DMS79 treated with DMSO at 0.1 percent for 48 hours (cell line): ENCODE results near the gene CPSF6.
A peak's percentile ranks its signal among the peaks of the same experiment; 100 is the strongest.
"Not testable (repeated sequence)": the region's sequence is repeated elsewhere in the genome, so short reads cannot be mapped to it uniquely, and the experiment has no call there.

Experiments used
- DNase-seq: peaks from one replicate; lab custom pipeline; 2025; lab: John Stamatoyannopoulos, UW

CPSF6 gene

GRCh38 chr12:69239352-69239921 is at the start of gene CPSF6:
CPSF6 (plus strand) TSS chr12:69239569; CDS start chr12:69239647, 78 bp downstream.
- peak; percentile 71 for DNase-seq

GRCh38 chr12:69196302-69197288 is 42.8 kb upstream of the CPSF6 start:
- no peak for DNase-seq

- not testable (repeated sequence) for DNase-seq
Observed at GRCh38 chr12:69199976-69200375, 39.4 kb upstream of the CPSF6 start.

GRCh38 chr12:69204191-69204590 is 35.2 kb upstream of the CPSF6 start:
- no peak for DNase-seq

GRCh38 chr12:69210661-69211060 is 28.7 kb upstream of the CPSF6 start:
- no peak for DNase-seq

- DNase-seq = no peak
Observed at GRCh38 chr12:69211160-69211559, 28.2 kb upstream of the CPSF6 start.

GRCh38 chr12:69214169-69214568 is 25.2 kb upstream of the CPSF6 start:
- no peak for DNase-seq

- DNase-seq = no peak
Observed at GRCh38 chr12:69225251-69225910, 14.0 kb upstream of the CPSF6 start.

GRCh38 chr12:69231479-69231878 is 7.9 kb upstream of the CPSF6 start:
- no peak for DNase-seq

- no peak for DNase-seq
Observed at GRCh38 chr12:69238589-69239351, 599 bp upstream of the CPSF6 start.

GRCh38 chr12:69239922-69240630 is 707 bp downstream of the CPSF6 start:
- DNase-seq = peak; percentile 21

GRCh38 chr12:69240631-69240995 is 1.2 kb downstream of the CPSF6 start:
- peak; percentile 8 for DNase-seq

GRCh38 chr12:69241438-69242092 is 2.2 kb downstream of the CPSF6 start:
- no peak for DNase-seq

GRCh38 chr12:69243099-69244084 is 4.0 kb downstream of the CPSF6 start:
- no peak for DNase-seq

- no peak for DNase-seq
Observed at GRCh38 chr12:69247268-69248018, 8.1 kb downstream of the CPSF6 start.

GRCh38 chr12:69252033-69252432 is 12.7 kb downstream of the CPSF6 start:
- DNase-seq = no peak

GRCh38 chr12:69254046-69254445 is 14.7 kb downstream of the CPSF6 start:
- no peak for DNase-seq

GRCh38 chr12:69254862-69255261 is 15.5 kb downstream of the CPSF6 start:
- DNase-seq = no peak

- no peak for DNase-seq
Observed at GRCh38 chr12:69258655-69259054, 19.3 kb downstream of the CPSF6 start.
